ENCODE results near the gene MRTFA.
A peak's percentile ranks its signal among the peaks of the same experiment; 100 is the strongest.

Gene MRTFA

DNA sequence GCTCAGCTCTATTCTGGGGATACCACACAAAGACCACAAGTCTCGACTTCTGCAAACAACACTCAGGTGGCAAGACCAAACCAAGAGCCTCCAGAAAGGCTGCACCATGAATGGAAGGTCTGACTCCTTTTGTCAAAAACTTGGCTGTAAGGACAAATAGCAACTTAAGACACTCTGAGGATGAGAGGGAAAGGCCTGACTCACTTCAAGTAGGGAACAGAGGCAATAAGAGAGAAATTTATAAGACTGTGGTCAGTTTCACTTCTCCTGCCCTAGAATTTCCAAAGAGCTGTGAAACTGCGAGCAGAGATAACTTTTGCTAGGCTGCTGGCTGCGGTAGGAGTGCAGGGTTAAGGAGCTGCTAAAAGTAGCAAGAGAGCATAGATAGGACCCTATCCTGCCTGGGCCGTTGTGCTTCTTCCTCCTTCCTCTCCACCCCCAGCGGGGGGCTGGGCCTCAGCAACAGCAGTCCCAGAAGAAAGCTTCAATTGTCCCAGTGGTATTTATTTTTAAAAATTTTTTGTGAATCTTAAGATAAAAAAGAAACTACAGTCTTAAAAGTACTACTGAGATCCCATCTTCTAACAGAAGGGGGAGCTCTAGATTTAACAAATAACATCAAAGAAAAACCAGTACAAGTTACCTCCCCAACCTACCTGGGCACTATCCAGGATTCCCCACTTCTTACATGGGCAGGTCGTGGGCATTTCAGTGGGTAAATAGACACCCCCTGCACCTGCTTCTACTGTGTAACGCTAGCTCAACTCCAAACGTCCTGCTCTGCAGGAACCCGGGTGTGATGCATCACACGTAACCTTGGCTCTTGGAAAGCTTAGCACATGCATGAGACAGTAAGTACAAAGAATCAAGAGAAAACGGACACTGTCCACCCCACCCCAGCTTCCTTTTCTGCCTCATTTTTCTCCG is 199.8 kb downstream of the MRTFA start:
- H3K27ac ChIP-seq = no peak overlapping the region
- TF ChIP-seq, protein P1, sequence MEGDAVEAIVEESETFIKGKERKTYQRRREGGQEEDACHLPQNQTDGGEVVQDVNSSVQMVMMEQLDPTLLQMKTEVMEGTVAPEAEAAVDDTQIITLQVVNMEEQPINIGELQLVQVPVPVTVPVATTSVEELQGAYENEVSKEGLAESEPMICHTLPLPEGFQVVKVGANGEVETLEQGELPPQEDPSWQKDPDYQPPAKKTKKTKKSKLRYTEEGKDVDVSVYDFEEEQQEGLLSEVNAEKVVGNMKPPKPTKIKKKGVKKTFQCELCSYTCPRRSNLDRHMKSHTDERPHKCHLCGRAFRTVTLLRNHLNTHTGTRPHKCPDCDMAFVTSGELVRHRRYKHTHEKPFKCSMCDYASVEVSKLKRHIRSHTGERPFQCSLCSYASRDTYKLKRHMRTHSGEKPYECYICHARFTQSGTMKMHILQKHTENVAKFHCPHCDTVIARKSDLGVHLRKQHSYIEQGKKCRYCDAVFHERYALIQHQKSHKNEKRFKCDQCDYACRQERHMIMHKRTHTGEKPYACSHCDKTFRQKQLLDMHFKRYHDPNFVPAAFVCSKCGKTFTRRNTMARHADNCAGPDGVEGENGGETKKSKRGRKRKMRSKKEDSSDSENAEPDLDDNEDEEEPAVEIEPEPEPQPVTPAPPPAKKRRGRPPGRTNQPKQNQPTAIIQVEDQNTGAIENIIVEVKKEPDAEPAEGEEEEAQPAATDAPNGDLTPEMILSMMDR (IDR thresholded peaks at IDR 0.05) = peak; percentile 73
- no peak for TF ChIP-seq ZFX (IDR thresholded peaks at IDR 0.05; ENCODE audit: borderline replicate concordance)

DNA sequence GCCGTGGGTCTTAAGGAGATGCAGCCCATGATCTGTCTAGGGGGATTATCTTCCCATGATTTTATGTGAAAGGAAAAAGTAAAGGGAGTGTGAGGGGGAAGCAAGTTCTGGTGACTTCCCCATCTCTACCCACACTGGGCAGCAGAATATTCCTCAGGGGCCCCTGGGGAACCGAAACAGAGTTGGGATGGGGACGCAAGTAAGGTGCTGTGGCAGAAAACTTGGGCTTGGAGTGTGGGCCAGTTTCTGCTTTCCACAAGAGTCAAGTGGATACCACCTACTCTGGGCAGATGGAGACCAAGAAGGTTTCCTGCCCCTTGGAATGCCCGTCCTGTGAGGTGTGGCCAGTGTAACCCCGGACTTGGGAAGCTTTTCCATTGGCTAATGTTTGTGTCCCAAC is 201.8 kb downstream of the MRTFA start:
- no peak overlapping the region for H3K27ac ChIP-seq
- TF ChIP-seq ZFX (IDR thresholded peaks at IDR 0.05; ENCODE audit: borderline replicate concordance) = no peak

DNA sequence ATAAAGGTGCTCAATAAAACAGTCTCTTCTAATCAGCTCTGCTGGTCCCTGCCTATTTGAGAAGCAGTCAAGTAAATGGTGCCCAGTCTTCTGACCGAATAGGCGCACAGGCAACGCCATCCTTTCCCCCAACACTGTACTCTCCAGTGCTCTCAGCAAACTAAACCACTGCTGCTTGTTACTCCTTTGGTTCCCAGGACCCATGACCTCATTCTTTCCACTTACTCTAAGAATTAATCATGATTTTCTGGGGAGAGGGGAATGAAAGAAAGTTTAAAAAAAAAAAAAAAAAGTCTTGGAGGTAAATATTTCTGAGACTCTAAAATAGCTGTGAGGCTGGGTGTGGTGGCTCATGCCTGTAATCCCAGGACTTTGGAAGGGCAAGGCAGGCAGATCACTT is 202.4 kb downstream of the MRTFA start:
- TF ChIP-seq, protein P1 (IDR thresholded peaks at IDR 0.05) = no peak
- TF ChIP-seq ZFX (IDR thresholded peaks at IDR 0.05; ENCODE audit: borderline replicate concordance) = no peak
- no peak overlapping the region for H3K27ac ChIP-seq

DNA sequence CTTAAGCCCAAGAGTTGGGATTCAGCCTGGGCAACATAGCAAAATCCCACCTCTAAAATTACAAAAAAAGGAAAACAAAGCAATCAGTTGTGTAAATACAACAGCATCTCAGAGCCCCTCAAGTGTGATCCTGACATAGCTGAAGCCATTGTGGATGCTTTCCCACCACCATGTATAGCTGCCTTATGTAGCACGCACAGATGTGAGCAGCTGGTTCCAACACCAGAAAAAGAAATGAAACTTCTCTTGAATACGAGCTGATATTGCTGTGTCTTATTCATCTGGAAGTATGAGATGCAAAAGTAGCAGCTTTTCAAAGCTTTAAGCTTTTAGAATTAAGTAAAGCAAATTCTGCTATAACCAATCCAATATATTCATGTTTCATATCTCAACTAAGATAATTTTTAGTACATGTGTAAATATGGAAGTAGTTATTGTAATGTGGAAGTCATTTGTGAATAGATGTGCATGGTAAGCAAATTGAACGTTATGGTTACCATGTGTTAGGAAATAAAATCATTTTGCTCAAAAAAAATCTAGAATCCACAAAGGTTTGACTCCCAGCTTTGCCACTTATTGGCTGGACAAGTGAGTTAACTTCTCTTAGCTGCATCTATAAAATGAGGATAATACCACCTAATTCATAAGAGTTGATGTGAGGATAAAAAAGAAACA is 203.0 kb downstream of the MRTFA start:
- TF ChIP-seq, protein P1 (IDR thresholded peaks at IDR 0.05) = no peak
- TF ChIP-seq ZFX (IDR thresholded peaks at IDR 0.05; ENCODE audit: borderline replicate concordance) = no peak
- H3K27ac ChIP-seq = no peak overlapping the region

DNA sequence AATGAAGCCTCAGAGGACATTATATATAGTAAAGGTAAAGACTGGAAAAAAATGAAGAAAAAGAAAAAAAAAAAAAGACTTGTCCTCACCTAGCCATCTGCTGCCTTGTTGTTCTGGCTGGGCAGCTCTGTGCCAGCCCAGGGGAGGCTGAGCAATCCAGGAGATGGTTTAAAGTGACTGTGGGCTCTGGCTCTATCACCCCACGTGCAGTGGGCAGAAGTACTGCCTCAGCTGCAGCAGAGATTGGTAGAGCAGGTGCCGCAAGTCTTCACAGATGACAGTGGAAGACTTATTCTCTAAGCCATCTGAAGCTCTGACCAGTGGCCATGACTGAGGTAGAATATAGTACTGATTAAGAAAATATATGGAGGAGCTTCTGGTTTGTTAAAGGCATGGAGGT is 203.9 kb downstream of the MRTFA start:
- no peak overlapping the region for H3K27ac ChIP-seq
- TF ChIP-seq, protein P1 (IDR thresholded peaks at IDR 0.05) = no peak
- TF ChIP-seq ZFX (IDR thresholded peaks at IDR 0.05; ENCODE audit: borderline replicate concordance) = no peak

DNA sequence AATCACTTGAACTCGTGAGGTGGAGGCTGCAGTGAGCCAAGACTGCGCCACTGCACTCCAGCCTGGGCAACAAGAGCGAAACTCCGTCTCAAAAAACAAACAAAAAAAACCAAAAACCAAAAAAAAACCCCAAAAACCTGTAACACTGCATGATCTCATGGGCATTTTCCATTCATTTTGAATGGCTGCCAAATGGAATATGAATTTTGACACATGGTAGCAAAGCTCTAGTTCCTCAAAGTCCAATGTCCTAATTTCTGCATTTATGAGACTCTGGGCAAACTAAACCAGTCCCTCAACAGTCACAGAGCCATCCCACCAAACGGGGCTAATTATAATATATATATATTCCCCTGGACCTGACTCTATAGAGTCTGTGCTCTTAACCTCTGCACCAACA is 204.4 kb downstream of the MRTFA start:
- no peak overlapping the region for H3K27ac ChIP-seq
- TF ChIP-seq ZFX (IDR thresholded peaks at IDR 0.05; ENCODE audit: borderline replicate concordance) = no peak
- TF ChIP-seq, protein P1 (IDR thresholded peaks at IDR 0.05) = no peak

DNA sequence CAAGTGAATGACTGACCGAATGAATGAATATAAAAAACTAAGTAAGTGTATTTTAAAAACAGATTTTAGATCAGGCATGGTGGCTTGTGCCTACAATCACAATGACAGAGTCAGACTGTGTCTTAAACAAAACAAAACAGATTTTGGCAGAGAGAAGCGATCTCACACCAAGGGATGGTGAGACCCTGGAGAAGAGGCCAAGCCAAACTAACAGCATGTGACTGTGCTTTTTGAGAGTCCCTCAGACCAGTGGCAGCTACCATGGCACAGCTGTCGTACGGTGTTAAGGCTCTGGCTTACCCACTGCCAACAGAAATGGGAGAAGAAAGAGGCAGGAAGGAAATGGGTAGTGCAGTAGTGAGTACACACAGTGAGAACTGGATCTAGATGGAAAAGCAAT is 205.5 kb downstream of the MRTFA start:
- TF ChIP-seq, protein P1 (IDR thresholded peaks at IDR 0.05) = no peak
- TF ChIP-seq ZFX (IDR thresholded peaks at IDR 0.05; ENCODE audit: borderline replicate concordance) = no peak
- no peak overlapping the region for H3K27ac ChIP-seq

All from 22Rv1 (cell line).